ENCODE results near the gene HSPA1L.

Gene HSPA1L

GRCh38 chr6:31768363-31769257 is 46.5 kb downstream of the HSPA1L start:
- DNase-seq: no peak
- Mint-ChIP-seq H3K4me3 (no peak overlapping the region), H3K27me3 (ENCODE audit: low read depth, poor library complexity) (peaks cover 4% of the 10 kb centered on the region), H3K9me3 (no peaks in the 10 kb centered on the region), H3K36me3 (ENCODE audit: low read depth) (peaks cover 5% of the 10 kb centered on the region), H3K27ac (no peak overlapping the region), H3K4me1 (peaks cover 26% of the 10 kb centered on the region)
- no peak for TF ChIP-seq CTCF (IDR thresholded peaks at IDR 0.05)

- TF ChIP-seq CTCF (IDR thresholded peaks at IDR 0.05): no peak
- Mint-ChIP-seq H3K4me1 (peaks cover 39% of the 10 kb centered on the region), H3K36me3 (ENCODE audit: low read depth) (peaks cover 14% of the 10 kb centered on the region), H3K27ac (no peak overlapping the region), H3K9me3 (no peaks in the 10 kb centered on the region), H3K27me3 (ENCODE audit: low read depth, poor library complexity) (peaks cover 8% of the 10 kb centered on the region), H3K4me3 (no peak overlapping the region)
- no peak for DNase-seq
Observed at GRCh38 chr6:31767096-31767645, 47.9 kb downstream of the HSPA1L start.

GRCh38 chr6:31765910-31766794 is 48.9 kb downstream of the HSPA1L start:
- no peak for TF ChIP-seq CTCF (IDR thresholded peaks at IDR 0.05)
- Mint-ChIP-seq H3K27ac (no peak overlapping the region), H3K9me3 (no peaks in the 10 kb centered on the region), H3K27me3 (ENCODE audit: low read depth, poor library complexity) (peaks cover 8% of the 10 kb centered on the region), H3K4me1 (peaks cover 46% of the 10 kb centered on the region), H3K4me3 (peak overlapping the region; percentile 73), H3K36me3 (ENCODE audit: low read depth) (peaks cover 18% of the 10 kb centered on the region)
- peak; percentile 26 for DNase-seq

- DNase-seq: no peak
- peaks cover 49% of the 10 kb centered on the region for H3K4me1 Mint-ChIP-seq
- H3K27me3 Mint-ChIP-seq (ENCODE audit: low read depth, poor library complexity): peaks cover 8% of the 10 kb centered on the region
- H3K9me3 Mint-ChIP-seq: no peaks in the 10 kb centered on the region
- no peak overlapping the region for H3K27ac Mint-ChIP-seq
- no peak overlapping the region for H3K4me3 Mint-ChIP-seq
- no peak for TF ChIP-seq CTCF (IDR thresholded peaks at IDR 0.05)
- H3K36me3 Mint-ChIP-seq (ENCODE audit: low read depth): peaks cover 24% of the 10 kb centered on the region
Observed at GRCh38 chr6:31765559-31765909, 49.5 kb downstream of the HSPA1L start.

GRCh38 chr6:31764198-31764597 is 50.9 kb downstream of the HSPA1L start:
- no peak overlapping the region for H3K4me3 Mint-ChIP-seq
- H3K36me3 Mint-ChIP-seq (ENCODE audit: low read depth): peaks cover 38% of the 10 kb centered on the region
- no peak for DNase-seq
- H3K4me1 Mint-ChIP-seq: peaks cover 49% of the 10 kb centered on the region
- no peak overlapping the region for H3K27ac Mint-ChIP-seq
- H3K9me3 Mint-ChIP-seq: no peaks in the 10 kb centered on the region
- TF ChIP-seq CTCF (IDR thresholded peaks at IDR 0.05): no peak
- peaks cover 8% of the 10 kb centered on the region for H3K27me3 Mint-ChIP-seq (ENCODE audit: low read depth, poor library complexity)

Measured in nephron progenitor cell (in vitro differentiated cells).